Limb (tissue), 2 donors: ENCODE data around the gene ETFRF1.

Source experiments
- DNase-seq, 2 donors: peaks; one replicate each; pipeline ENCODE4 v3.0.0-alpha.2; 2016; ENCODE audit errors: extremely low spot score in 2 of 2

The ETFRF1 gene, protein sequence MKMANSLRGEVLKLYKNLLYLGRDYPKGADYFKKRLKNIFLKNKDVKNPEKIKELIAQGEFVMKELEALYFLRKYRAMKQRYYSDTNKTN

DNA sequence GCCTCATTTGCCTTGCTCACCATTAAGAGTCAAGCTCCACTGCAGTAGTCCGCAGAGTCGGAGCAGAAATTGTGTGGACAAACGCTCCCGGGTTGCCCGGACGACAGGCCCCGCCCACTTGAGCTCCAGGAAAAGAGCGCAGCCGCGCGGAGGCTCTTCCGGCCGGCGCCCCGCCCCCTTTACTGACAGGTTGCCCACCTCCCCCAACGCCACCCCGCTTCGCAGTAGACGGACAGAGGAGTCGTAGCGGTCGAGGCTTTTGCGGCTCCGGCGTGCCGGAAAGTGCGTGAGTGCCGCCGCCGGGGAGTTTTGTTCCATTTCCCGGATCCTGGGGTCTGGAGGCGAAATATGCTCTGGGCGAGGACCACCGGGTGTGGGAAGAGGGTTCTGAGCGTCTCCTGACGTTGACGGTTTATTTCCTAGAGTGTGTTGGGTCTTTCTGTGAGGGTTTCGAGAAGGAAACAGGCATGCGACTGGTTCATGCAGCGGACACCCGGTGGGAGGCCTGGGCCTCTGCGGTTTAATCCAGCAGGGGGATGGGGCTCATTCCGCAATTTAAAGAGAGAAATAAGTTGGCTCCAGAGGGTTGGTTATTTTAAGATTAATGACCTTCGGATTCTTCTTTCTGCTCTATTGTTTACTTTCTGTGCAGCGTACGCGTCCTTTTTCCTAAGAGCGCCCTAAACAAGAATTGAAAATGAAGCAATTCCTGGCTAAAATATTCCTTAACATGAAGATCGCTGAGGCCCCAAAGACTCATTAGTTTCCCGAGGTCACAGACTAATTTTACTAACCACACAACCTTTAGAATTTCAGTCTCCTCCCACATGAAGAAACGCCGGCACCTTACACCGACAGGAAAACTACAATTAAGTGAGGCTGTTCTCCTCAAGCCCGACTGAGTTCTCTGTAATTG is at the start of gene ETFRF1, which contains the start of gene DNAI7:
Gene ETFRF1, plus strand, starts transcription at position 182 of the 916 bp plus-strand sequence. CDS start 8,720 bp downstream, outside the sequence.
Gene DNAI7, minus strand, starts transcription at position 105 of the 916 bp plus-strand sequence. Its CDS starts 82 bp downstream, at position 23.
- peak; percentile 99 for DNase-seq

DNA sequence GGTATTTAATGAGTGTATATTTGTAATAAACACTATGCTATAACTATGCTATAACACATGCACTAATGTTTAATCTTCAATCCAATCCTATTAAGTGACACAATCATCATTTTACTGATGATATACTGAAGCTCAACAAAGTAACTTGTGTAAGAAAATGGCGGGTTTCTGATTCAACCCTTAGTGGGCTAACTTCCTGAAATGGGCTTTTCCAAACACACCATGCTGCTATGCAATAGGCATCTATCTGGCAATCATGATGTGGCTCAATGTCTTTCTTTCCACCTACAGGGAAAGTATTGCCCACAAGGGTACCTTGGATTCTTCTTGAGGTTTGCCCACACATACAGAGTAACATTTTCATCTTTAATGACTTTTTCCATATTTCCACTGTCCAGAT is 48.4 kb upstream of the ETFRF1 start:
- DNase-seq, result no peak

DNA sequence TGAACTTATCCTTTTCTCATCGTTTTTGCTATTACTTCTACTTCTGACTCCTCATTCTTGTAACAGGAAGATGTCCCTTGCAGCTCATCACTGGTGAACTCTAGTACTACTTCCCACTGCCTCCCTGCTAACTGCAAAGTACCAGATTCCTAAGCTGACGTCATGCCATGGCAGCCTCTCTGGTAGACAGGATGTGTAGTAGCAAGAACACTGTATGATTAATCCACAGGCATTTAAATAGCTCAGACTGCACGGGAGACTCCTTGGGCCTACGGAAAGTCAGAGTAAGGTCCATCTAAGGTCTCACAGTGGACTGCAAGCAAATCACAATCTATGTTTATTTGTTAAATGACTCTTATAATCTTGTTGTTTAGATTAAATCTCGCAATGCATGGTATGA is 43.6 kb upstream of the ETFRF1 start:
- DNase-seq, result peak; percentile 38 to 73

DNA sequence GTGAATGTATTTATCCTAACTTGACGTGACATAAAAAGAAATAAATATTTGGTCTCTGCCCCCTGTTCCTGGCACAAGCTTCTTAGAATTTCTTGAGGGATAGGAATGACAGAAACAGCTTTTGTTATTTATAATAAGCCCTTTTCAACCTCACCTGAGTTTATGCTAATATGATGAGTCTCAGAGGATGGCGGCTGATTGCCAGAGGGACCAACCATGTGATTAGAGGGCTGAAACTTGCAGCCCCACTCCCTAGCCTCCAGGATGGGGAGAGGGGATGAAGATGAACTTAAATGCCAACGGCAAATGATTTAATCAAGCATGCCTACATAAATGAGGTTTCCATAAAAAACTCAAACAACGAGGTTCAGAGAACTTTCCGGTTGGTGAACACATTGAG is 43.0 kb upstream of the ETFRF1 start:
- no peak for DNase-seq

DNA sequence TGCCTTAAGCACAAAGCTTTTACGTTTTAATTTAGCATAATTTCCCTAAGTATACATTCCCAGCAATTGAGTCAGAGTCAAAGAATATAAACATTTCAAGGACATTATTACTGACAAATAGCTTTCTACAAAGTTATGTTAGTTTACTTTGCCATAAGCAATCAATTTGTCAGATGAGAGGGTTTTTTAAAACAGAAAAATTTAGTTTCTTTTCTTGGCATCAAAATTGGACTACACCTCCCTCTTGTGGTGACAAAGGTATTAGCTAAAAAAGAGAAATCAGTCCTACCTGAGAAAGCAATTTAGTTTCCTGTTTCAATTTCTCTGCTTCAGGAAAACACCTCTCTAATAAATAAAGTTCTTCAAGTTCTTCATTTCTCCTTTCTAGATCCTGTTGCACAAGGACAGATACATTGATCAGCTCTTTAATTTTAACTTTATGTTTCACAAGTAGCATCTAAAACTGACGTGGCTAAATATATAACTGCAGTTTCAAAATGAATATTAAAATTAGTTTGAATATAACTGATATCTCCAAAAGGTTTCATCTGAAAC is 39.9 kb upstream of the ETFRF1 start:
- peak in 1 of 2 donors; percentile 52 for DNase-seq

DNA sequence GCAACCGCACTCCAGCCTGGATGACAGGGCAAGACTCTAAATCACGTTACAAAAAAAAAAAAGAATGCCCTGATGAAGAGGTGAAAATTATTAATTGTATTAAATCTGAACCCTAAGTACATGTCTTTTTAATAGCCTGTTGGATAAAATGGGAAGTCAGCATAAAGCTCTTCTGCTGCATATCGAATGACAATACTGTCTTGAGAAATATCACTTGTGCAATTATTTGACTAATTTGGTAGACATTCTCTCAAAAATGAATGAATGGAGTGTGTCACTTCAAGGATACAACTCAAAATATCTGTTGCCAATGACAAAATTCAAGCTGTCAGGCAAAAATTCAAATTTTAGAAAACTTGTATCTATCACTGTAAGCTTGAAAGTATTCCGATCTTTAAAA is 39.0 kb upstream of the ETFRF1 start:
- no peak for DNase-seq

DNA sequence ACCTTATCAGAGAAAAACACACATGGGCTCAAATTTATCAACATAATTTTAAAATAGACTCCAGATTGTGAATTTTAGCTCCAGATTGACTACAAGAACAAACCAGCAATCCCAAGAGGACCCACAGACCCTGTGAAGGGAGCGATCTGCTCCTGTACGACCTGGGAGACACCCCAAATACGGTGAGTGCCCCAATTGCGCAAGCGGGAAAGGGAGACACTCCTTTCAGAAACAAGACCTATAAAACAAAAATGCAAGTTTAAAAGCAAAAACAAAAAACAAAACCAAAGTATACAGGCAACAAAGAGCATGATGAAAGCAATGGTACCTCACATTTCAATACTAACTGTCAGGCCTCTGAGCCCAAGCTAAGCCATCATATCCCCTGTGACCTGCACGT is 32.2 kb upstream of the ETFRF1 start:
- no peak for DNase-seq

DNA sequence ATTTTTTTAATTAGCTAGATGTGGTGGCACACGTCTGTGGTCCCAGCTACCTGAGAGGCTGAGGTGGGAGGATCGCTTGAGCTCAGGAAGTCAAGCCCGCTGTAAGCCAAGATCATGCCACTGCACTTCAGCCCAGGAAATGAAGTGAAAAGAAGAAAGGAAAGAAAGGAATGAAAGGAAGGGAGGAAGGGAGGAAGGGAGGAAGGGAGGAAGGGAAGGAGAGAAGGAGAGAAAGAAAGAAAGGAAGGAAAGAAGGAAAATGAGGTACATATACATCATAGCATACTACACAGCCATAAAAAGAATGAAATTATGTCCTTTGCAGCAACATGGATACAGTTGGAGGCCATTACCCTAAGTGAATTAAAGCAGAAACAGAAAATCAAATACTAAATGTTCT is 12.3 kb upstream of the ETFRF1 start:
- DNase-seq, result no peak

DNA sequence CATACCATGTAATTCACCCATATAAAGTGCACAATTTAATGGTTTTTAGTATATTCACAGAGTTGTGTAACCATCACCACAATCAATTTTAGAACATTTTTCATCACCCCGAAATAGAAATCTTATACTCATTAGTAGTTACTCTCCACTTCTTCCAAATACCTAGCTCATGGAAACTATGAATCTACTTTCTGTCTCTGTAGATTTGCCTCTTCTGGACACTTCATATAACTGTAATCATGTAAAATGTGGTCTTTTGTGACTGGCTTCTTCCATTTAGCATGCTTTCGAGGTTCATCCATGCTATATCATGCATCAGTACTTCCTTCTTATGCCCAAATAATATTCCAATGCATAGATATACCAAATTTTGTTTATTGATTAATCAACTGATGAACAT is 10.9 kb upstream of the ETFRF1 start:
- no peak for DNase-seq

DNA sequence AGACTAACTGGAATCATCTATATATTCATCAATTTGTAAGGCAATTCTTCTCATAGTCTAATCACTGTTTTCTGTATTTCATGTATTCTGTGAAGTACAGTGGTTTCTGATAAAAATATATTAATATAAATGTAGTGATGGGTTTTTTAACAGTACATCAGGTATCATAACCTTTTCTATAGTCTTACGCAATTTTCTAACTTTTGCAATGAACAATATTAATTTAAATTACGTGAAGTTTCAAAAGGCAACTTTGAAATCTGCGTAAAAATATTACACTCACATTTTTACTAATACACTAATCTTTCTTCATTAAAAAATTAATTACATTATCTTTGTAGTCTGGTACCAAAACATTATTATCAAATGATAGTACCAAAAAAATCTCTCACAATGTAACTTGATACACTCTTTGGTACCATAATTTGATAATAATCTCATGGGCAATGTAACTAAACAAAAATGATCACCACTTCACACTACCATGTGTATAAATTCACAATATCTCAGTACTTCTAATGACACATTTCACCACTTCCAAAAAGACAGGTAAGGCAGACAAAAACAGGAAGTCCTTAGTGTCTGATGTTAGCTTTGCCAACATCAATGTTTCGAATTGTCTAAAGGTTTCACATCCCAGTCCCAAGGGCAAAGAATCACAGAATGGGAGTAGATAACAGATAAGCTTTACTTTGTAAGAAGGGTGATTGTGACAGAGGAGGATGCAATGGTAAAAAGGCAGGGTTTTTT is 8.8 kb upstream of the ETFRF1 start:
- no peak for DNase-seq

DNA sequence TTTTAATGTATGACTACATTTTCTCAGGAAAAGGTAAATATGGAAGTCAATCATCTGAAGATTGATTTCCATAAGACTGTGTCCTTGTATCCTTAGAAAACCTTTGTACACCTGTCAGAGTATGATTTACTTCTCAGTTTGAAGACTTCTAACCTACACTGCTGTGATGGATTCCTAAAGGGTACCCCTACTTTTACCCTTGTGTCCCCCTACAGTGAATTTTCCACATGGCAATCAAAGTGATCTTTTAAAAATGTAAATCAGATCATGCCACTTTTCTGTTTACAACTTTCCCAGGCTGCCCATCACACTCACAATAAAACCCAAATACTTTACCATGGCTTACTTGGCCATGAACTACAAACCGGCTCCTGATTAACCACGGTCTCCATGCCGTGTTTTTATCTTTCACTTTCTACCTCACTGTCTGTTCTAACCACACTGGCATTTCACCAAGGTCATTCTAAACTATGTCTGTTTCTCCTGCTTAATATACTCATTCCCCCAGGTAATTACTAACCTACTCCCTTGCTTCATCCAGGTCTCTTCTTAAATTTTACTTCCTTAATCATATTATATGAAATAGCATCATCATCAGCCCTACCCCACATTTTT is 8.1 kb upstream of the ETFRF1 start:
- no peak for DNase-seq

DNA sequence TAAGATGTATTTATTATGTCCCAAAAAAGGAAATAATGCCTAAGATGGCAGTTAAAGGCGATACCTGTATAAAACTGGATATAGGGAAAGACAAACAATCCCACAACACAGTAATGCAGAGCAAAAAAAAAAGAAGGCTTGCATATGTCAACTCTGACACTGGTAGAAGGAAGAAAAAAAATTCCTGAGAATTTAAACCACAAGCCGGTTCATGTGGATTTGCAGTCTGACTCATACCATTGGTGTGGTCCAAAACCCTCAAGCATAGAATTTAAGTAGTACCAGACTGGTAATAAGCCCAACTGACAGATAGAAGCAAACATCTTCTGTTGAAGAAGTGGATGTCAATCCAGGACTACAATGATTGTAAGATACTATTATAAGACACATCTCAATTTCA is 7.3 kb upstream of the ETFRF1 start:
- no peak for DNase-seq

DNA sequence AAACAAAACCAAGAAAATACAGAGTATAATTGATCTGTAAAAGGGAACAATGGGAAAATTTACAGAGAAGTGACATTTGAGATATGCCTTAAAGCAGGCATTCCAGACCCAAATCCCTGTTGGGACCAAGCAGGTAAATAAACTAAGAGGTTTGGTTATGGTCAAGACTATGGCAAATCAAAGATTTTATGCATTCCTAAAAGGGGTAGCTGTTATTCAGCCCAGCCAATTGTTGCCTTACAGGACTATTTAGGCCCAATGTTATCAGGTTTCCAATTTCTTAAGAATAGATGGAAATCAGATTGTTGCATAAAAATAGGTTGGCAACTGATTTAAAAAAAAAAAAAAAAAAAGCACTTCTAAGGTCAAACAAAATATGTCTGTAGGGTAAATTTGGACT is 5.4 kb upstream of the ETFRF1 start:
- DNase-seq, result no peak

DNA sequence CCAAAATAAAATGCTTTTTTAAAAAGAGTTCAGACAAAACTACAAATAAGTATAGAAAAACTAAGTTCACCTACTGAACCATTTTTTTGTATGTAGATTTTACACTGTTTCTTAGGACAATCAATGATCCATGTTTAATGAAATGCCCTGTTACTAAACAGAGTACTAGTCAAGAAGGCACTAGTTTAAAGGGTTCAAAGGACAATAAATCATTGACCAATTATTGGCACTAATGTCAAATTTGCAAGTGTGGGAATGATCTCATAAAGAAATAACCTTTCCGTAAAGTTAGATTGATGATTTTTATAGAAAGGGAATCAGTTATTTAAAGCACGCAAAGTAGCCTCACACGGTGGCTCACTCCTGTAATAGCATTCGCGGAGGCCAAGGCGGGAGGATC is 4.2 kb upstream of the ETFRF1 start:
- no peak for DNase-seq

DNA sequence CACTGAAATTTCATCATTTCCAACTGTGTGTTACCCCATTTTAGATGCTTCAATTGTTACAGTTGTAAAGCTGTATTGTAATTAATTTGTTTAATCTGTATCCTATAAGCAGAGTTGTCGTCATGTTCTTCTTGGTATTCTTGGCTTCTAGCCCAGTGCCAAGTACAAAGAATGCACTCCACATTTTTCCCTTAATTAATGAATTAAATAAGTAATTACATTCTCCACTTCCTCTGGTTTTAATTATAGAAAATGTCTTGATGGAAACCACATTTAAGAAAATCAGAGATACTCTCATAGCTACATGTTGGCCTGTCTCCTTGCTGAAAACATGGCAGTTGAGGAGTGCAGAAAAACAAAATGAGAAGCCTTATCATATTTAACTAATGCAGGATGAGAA is 823 bp upstream of the ETFRF1 start:
- peak in 1 of 2 donors; percentile 33 for DNase-seq

DNA sequence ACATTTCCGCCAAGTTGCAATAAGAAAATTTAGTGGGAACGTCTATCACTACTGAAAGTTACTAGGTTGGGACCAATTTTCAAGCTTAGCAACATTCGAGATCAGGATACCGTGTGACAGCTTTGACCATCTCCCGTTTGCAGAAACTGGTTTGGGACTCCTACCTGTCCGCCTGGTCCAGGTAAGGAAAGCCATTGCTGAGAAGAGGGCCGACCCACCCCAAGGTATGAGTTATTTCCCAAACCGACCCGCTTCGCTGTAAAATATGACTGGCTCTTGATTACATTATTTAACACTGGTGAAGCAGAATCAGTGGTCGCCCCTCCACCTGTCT is 348 bp upstream of the ETFRF1 start:
- no peak for DNase-seq

DNA sequence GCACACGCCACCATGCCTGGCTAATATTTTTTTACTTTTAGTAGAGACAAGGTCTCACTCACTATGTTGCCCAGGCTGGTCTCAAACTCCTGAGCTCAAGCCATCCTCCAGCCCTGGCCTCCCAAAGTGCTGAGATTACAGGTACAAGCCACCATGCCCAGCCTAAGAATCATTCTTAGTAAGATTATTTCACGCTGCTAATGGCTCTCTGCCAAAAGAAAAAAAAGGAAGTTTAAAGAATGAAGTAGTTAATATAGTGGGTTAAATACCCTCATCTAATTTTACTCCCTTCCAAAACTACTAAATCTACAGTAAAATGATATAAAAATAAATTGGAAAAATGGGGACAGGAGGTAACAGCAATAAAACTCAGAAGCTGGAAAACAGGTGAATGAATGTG is 2.6 kb downstream of the ETFRF1 start:
- no peak for DNase-seq

DNA sequence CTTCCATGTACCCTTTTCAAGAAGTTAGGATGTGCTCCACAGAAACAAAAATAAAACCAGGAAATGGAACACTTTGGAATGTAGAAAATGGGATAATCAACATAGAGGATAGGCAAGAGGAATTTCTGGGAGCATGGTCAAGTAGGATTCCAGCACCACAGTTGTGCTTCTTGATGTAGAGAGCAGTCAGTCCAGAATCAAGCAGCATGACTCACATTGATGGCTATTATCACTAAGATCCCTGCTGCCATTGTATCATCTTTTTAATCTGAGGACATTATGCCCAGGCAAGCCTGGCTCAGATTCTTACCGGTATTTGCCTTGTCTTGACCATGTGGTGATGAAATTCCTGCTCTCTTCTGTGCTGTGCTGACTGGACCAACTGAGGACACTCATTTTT is 5.7 kb downstream of the ETFRF1 start:
- DNase-seq, result no peak

DNA sequence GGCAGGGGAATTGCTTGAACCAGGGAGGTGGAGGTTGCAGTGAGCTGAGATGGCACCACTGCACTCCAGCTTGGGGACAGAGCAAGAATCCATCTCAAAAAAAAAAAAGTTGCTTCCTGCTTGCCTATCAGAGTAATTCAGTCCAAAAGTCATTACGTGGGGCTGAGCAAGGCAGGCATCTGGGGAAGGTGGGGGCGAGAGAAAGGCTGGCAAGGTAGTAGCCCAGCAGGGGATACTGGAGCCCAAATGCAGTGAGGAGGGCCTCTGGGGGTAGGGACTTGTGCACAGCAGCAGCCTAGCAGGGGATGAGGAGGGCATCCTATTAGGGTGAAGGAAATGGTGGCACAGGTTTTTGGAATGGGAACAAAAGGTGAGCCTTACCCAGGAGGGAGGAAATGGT is 7.1 kb downstream of the ETFRF1 start:
- no peak for DNase-seq

DNA sequence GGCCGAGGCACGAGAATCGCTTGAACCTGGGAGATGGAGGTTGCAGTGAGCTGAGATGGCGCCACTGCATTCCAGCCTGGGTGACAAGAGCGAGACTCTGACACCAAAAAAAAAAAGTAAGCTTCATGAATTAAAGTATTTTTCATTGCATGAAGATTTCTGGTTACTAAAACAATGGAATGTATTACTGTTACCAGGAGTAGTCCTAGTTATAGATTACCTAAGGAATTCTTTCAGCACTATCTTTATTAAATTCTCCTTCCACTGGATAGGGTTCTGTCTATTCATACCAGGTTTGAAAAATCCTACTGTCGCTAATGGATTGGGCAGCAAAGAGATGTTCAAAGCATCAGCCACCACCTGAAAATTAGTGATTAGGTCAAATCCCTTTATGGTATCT is 12.4 kb downstream of the ETFRF1 start:
- DNase-seq, result no peak

DNA sequence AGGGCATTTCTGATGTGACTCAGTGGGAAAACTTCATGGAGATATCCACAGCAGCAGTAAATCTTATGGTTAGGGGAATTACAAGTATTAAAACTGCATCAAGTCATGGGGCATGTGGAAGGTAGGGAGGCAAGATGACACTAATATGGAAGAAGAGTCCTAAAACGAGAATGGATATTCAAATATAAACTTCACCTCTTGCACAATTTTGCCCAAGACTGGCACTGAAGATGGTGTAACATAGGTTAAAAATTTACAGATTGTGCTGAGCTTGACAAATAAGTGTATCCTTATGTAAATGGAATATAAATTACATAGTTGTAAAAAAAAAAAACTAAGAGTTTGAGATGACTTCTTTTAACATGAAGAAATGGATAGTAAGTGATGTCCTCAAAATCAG is 12.8 kb downstream of the ETFRF1 start:
- DNase-seq, result no peak

DNA sequence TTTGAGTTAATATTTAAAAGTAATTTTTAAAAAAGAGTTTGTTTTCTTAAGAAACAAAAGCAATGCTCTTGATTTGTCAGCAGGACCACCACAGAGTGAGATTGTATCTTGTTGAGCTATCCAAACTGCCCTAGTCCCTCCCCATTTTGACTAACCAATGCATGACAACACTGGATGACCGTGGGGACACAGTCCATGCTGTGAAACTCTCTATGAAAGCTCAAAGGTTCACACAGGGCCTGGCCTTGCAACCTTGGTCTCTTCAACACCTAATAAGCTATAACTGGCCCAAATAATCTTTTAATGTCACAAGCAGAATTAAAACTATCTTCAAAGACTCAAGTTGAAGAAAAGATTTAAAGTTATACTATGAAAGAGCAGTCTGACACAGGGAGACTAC is 13.5 kb downstream of the ETFRF1 start:
- no peak for DNase-seq
